Measurements from ENCODE around the gene OR52J3. TPM values are rescaled to one million over a fixed set of nuclear protein-coding genes. Genes with fewer than 3 reads are reported as not detected.
A peak's percentile ranks its signal among the peaks of the same experiment; 100 is the strongest.

The OR52J3 gene
- total RNA-seq (2014; rRNA removed; shearing (Covaris generic)) (not detected in 2 replicates), total RNA-seq (2022) (not detected in 2 replicates), Bru-seq, nascent RNA (not detected), BruChase-seq, experiment 1, labeled RNA remaining after a 6-hour chase (not detected), BruChase-seq, experiment 2, labeled RNA remaining after a 2-hour chase (not detected)
- long read RNA-seq: 0 reads

- Histone ChIP-seq H3K4me1 (ENCODE audit: insufficient read depth, low read length, poor library complexity, severe bottlenecking) (no peaks in the 10 kb centered on the region), H3K79me2 (ENCODE audit: insufficient read depth, low read depth, low read length) (no peaks in the 10 kb centered on the region), H2AFZ (ENCODE audit: low read length) (no peak within 1 kb of the TSS), H3K4me3 (ENCODE audit: low read depth, low read length, poor library complexity, severe bottlenecking) (no peak within 1 kb of the TSS), H3K9me2 (ENCODE audit: insufficient read depth, low read length) (no peaks in the 10 kb centered on the region), H3K27ac (ENCODE audit: low read depth, low read length, poor library complexity, severe bottlenecking) (no peak within 1 kb of the TSS), H3K4me2 (ENCODE audit: low read length) (no peak within 1 kb of the TSS), H3K36me3 (ENCODE audit: insufficient read depth, low read length) (no peaks in the 10 kb centered on the region), H3K9me3 (ENCODE audit: low read length) (no peaks in the 10 kb centered on the region), H4K20me1 (ENCODE audit: insufficient read depth, low read length) (no peaks in the 10 kb centered on the region)
- BruUV-seq (replicated peaks): no TSS peak
- no peak for DNase-seq (ENCODE audit: low spot score)
- TF ChIP-seq CTCF (conservative IDR thresholded peaks at IDR 0.05; ENCODE audit: low read length): no peak
- no peak for TF ChIP-seq EZH2phosphoT487 (IDR thresholded peaks at IDR 0.05; ENCODE audit: borderline replicate concordance, low read depth, low read length)
- ChIA-PET CTCF (ENCODE audit: unreplicated experiment) (no interaction called here), POLR2A (no interaction called here)
- intact Hi-C loops (cut with micrococcal nuclease; ENCODE audit: unreplicated experiment): no loop called here
Measured at GRCh38 chr11:5046226-5046625, at the start of gene OR52J3. OR52J3 (plus strand) TSS chr11:5046526; CDS start chr11:5046526, 0 bp downstream.

GRCh38 chr11:5004424-5005274, 41.7 kb upstream of the OR52J3 start:
- H3K27ac ChIP-seq (ENCODE audit: low read depth, low read length, poor library complexity, severe bottlenecking): no peak overlapping the region
- intact Hi-C loops (cut with micrococcal nuclease; ENCODE audit: unreplicated experiment): loop anchor here (1.0 to 2.0 kb wide), 2 partner anchors 378 to 817 kb away; no protein-coding TSS in a partner anchor
- no peaks in the 10 kb centered on the region for H3K9me2 ChIP-seq (ENCODE audit: insufficient read depth, low read length)
- H3K9me3 ChIP-seq (ENCODE audit: low read length): no peaks in the 10 kb centered on the region
- H2AFZ ChIP-seq (ENCODE audit: low read length): no peak overlapping the region
- peak; percentile 38 for DNase-seq (ENCODE audit: low spot score)
- POLR2A ChIA-PET: interaction anchor here (0.5 kb wide), 1 partner anchor 591 kb away, joined by 3 read pairs; no protein-coding TSS in a partner anchor
- no peak overlapping the region for H3K4me2 ChIP-seq (ENCODE audit: low read length)
- no peaks in the 10 kb centered on the region for H3K36me3 ChIP-seq (ENCODE audit: insufficient read depth, low read length)
- H3K4me3 ChIP-seq (ENCODE audit: low read depth, low read length, poor library complexity, severe bottlenecking): no peak overlapping the region
- no TSS peak for BruUV-seq (replicated peaks)
- no peaks in the 10 kb centered on the region for H3K79me2 ChIP-seq (ENCODE audit: insufficient read depth, low read depth, low read length)
- CTCF ChIA-PET (ENCODE audit: unreplicated experiment): no interaction called here
- TF ChIP-seq EZH2phosphoT487 (IDR thresholded peaks at IDR 0.05; ENCODE audit: borderline replicate concordance, low read depth, low read length) (no peak), CTCF (conservative IDR thresholded peaks at IDR 0.05; ENCODE audit: low read length) (peak; percentile 81)
- H3K4me1 ChIP-seq (ENCODE audit: insufficient read depth, low read length, poor library complexity, severe bottlenecking): no peaks in the 10 kb centered on the region
- H4K20me1 ChIP-seq (ENCODE audit: insufficient read depth, low read length): no peaks in the 10 kb centered on the region

GRCh38 chr11:5007561-5007960, 38.8 kb upstream of the OR52J3 start:
- no peaks in the 10 kb centered on the region for H3K36me3 ChIP-seq (ENCODE audit: insufficient read depth, low read length)
- H3K79me2 ChIP-seq (ENCODE audit: insufficient read depth, low read depth, low read length): no peaks in the 10 kb centered on the region
- DNase-seq (ENCODE audit: low spot score): no peak
- no TSS peak for BruUV-seq (replicated peaks)
- TF ChIP-seq EZH2phosphoT487 (IDR thresholded peaks at IDR 0.05; ENCODE audit: borderline replicate concordance, low read depth, low read length): no peak
- TF ChIP-seq CTCF (conservative IDR thresholded peaks at IDR 0.05; ENCODE audit: low read length): no peak
- no peak overlapping the region for H2AFZ ChIP-seq (ENCODE audit: low read length)
- no peaks in the 10 kb centered on the region for H3K9me2 ChIP-seq (ENCODE audit: insufficient read depth, low read length)
- no peaks in the 10 kb centered on the region for H4K20me1 ChIP-seq (ENCODE audit: insufficient read depth, low read length)
- no peak overlapping the region for H3K4me2 ChIP-seq (ENCODE audit: low read length)
- H3K4me3 ChIP-seq (ENCODE audit: low read depth, low read length, poor library complexity, severe bottlenecking): no peak overlapping the region
- H3K4me1 ChIP-seq (ENCODE audit: insufficient read depth, low read length, poor library complexity, severe bottlenecking): no peaks in the 10 kb centered on the region
- no peaks in the 10 kb centered on the region for H3K9me3 ChIP-seq (ENCODE audit: low read length)
- H3K27ac ChIP-seq (ENCODE audit: low read depth, low read length, poor library complexity, severe bottlenecking): no peak overlapping the region
- intact Hi-C loops (cut with micrococcal nuclease; ENCODE audit: unreplicated experiment): no loop called here
- CTCF ChIA-PET (ENCODE audit: unreplicated experiment): no interaction called here
- POLR2A ChIA-PET: no interaction called here
